HepG2 (cell line): ENCODE results near the gene LRRC3. TPM values are rescaled to one million over a fixed set of nuclear protein-coding genes. Genes with fewer than 3 reads are reported as not detected.

Source experiments
- ARID5B ChIP-seq: IDR thresholded peaks from 2 replicates; pipeline ENCODE4 v1.4.0; 2020; ENCODE audit warnings: mild to moderate bottlenecking, missing genetic modification reagents
- CBFB ChIP-seq: sonication (generic); formaldehyde crosslinking; IDR thresholded peaks from 2 replicates; pipeline ENCODE4 v1.4.0; 2020; ENCODE audit warnings: missing genetic modification reagents
- CREB3 ChIP-seq: sonication (generic); formaldehyde crosslinking; IDR thresholded peaks from 2 replicates; pipeline ENCODE4 v1.5.0; 2020; ENCODE audit warnings: missing genetic modification reagents
- DNMT3B ChIP-seq: conservative IDR thresholded peaks from 2 replicates; pipeline ENCODE4 v1.6.1; 2016; ENCODE audit warnings: missing biosample characterization, control low read depth
- KDM4B ChIP-seq: sonication (generic); formaldehyde crosslinking; IDR thresholded peaks from 2 replicates; pipeline ENCODE4 v1.4.0; 2020; ENCODE audit warnings: missing genetic modification reagents
- LBX2 ChIP-seq: sonication (generic); formaldehyde crosslinking; IDR thresholded peaks from 2 replicates; pipeline ENCODE4 v1.5.0; 2020; ENCODE audit warnings: missing genetic modification reagents, mild to moderate bottlenecking, borderline replicate concordance
- MATR3 ChIP-seq: sonication (generic); formaldehyde crosslinking; IDR thresholded peaks from 2 replicates; pipeline ENCODE4 v1.4.0; 2020; ENCODE audit warnings: missing genetic modification reagents
- MIER3 ChIP-seq: IDR thresholded peaks from 2 replicates; pipeline ENCODE4 v1.6.1; 2016; ENCODE audit warnings: missing compliant biosample characterization, borderline replicate concordance
- NFRKB ChIP-seq: fragments of 450-650 bp; IDR thresholded peaks from 2 replicates; pipeline ENCODE4 v1.6.1; 2017
- RNF219 ChIP-seq: sonication (generic); formaldehyde crosslinking; IDR thresholded peaks from 2 replicates; pipeline ENCODE4 v1.5.0; 2020; ENCODE audit warnings: mild to moderate bottlenecking, missing genetic modification reagents
- SIX4 ChIP-seq: sonication (generic); formaldehyde crosslinking; IDR thresholded peaks from 2 replicates; pipeline ENCODE4 v1.4.0; 2020; ENCODE audit warnings: missing genetic modification reagents
- YY1 ChIP-seq: IDR thresholded peaks from 2 replicates; pipeline ENCODE4 v1.6.1; 2011; ENCODE audit warnings: low read length, low read depth, moderate library complexity, mild to moderate bottlenecking; ENCODE audit not compliant: insufficient read depth, insufficient replicate concordance
- ZNF160 ChIP-seq: sonication (generic); formaldehyde crosslinking; IDR thresholded peaks from 2 replicates; pipeline ENCODE4 v1.8.0; 2022; ENCODE audit warnings: mild to moderate bottlenecking, inconsistent platforms, missing genetic modification reagents
- ZNF253 ChIP-seq: sonication (generic); formaldehyde crosslinking; IDR thresholded peaks from 2 replicates; pipeline ENCODE4 v1.8.0; 2022; ENCODE audit warnings: mild to moderate bottlenecking, missing genetic modification reagents, borderline replicate concordance
- ZNF317 ChIP-seq: sonication (generic); formaldehyde crosslinking; IDR thresholded peaks from 2 replicates; pipeline ENCODE4 v1.5.0; 2020; ENCODE audit warnings: mild to moderate bottlenecking, missing genetic modification reagents
- ZNF639 ChIP-seq: conservative IDR thresholded peaks from 2 replicates; pipeline ENCODE4 v1.6.1; 2018; ENCODE audit warnings: missing genetic modification reagents
- ZNF670 ChIP-seq: sonication (generic); formaldehyde crosslinking; IDR thresholded peaks from 2 replicates; pipeline ENCODE4 v1.8.0; 2022; ENCODE audit warnings: mild to moderate bottlenecking, missing genetic modification reagents, borderline replicate concordance
- ZUFSP ChIP-seq: sonication (generic); formaldehyde crosslinking; IDR thresholded peaks from 2 replicates; pipeline ENCODE4 v1.9.0; 2021; ENCODE audit warnings: missing genetic modification reagents, mild to moderate bottlenecking, borderline replicate concordance
- polyA plus RNA-seq, 8 experiments: library from polyadenylated mRNA; depleted of rRNA in 3 of 8; stranded (reverse) in 7 of 8; unstranded in 1 of 8; fragments of >200 nt; fragmentation: Illumina TruSeq in 4 of 8; extraction: Trizol in 4 of 8; gene quantifications; 2 replicates each; pipeline versions ENCODE4 v1.2.1 to v1.2.3, GENCODE V29; 2011 to 2016; ENCODE audit warnings: low read depth in 4 of 8, missing spikeins in 1 of 8, mixed read lengths in 1 of 8; ENCODE audit not compliant: insufficient read depth in 1 of 8
- total RNA-seq, 5 experiments: library from RNA; depleted of rRNA; stranded (reverse); fragments of >200 nt; fragmentation: Illumina TruSeq; extraction: Trizol; gene quantifications; 2 replicates each; pipeline ENCODE4 v1.2.3, GENCODE V29; 2016; ENCODE audit warnings: low read depth in 1 of 5

Gene LRRC3
- total and polyA plus RNA-seq, 2 of the 13 experiments (the other 11 are each of a cell fraction or from before 2014, with no cell fraction given): 4.8 to 16.5 TPM

GRCh38 chr21:44506279-44507255 is 51.3 kb downstream of the LRRC3 start (continued):
- TF ChIP-seq ARID5B (no peak), LBX2 (no peak), NFRKB (no peak), CREB3 (CRISPR knock-in tag) (no peak), YY1 (no peak), RNF219 (CRISPR knock-in tag) (no peak), ZNF670 (CRISPR knock-in tag) (no peak), KDM4B (CRISPR knock-in tag) (no peak), CBFB (CRISPR knock-in tag) (no peak), ZNF317 (CRISPR knock-in tag) (peak; percentile 17; the same call in 1 of the 2 replicates), ZNF639 (CRISPR knock-in tag) (no peak), MATR3 (CRISPR knock-in tag) (no peak), MIER3 (CRISPR knock-in tag) (no peak), DNMT3B (no peak), ZNF253 (CRISPR knock-in tag) (0 out of 2 replicates have a peak, but pooled peaks have one; percentile 41), ZNF160 (CRISPR knock-in tag) (0 out of 2 replicates have a peak, but pooled peaks have one; percentile 35), ZUFSP (CRISPR knock-in tag) (no peak), SIX4 (peak; percentile 55; the same call in 1 of the 2 replicates)
